MM.1S (cell line): ENCODE measurements around the gene HYDIN.
"Not testable (repeated sequence)": the region's sequence is repeated elsewhere in the genome, so short reads cannot be mapped to it uniquely, and the experiment has no call there.

Experiments
- DNase-seq: peaks from one replicate; pipeline ENCODE4 v3.0.0-alpha.2; 2015
- H2AFZ ChIP-seq: fragments of 300-600 bp; sonication (generic); 2 replicates; pipeline ENCODE4 v1.6.0; 2016; ENCODE audit warnings: antibody characterized with exemption, low read length
- H3F3A ChIP-seq: fragments of 300-600 bp; sonication (generic); 2 replicates; pipeline ENCODE4 v1.6.1; 2016; ENCODE audit warnings: mild to moderate bottlenecking, antibody characterized with exemption, low read length, moderate library complexity, mixed read lengths; ENCODE audit not compliant: insufficient read depth
- H3K27ac ChIP-seq: fragments of 300-600 bp; sonication (generic); 2 replicates; pipeline ENCODE4 v1.5.1; 2016; ENCODE audit warnings: mild to moderate bottlenecking, low read length
- H3K27me3 ChIP-seq: fragments of 300-600 bp; sonication (generic); replicated peaks from 2 replicates; pipeline ENCODE4 v1.6.0; 2016; ENCODE audit warnings: low read length; ENCODE audit not compliant: insufficient read depth
- H3K36me3 ChIP-seq: fragments of 300-600 bp; sonication (generic); replicated peaks from 2 replicates; pipeline ENCODE4 v1.6.1; 2016; ENCODE audit warnings: mild to moderate bottlenecking, low read length, mixed read lengths; ENCODE audit not compliant: insufficient read depth
- H3K4me1 ChIP-seq: fragments of 300-600 bp; sonication (generic); 2 replicates; pipeline ENCODE4 v1.6.1; 2016; ENCODE audit warnings: low read length, mixed read lengths
- H3K4me2 ChIP-seq: fragments of 300-600 bp; sonication (generic); 2 replicates; pipeline ENCODE4 v1.6.0; 2016; ENCODE audit warnings: low read depth, low read length
- H3K4me3 ChIP-seq: fragments of 300-600 bp; sonication (generic); 2 replicates; pipeline ENCODE4 v1.5.1; 2016; ENCODE audit warnings: low read length, mixed read lengths
- H3K79me2 ChIP-seq: fragments of 300-600 bp; sonication (generic); 2 replicates; pipeline ENCODE4 v1.6.1; 2016; ENCODE audit warnings: mixed run types, low read length, mixed read lengths
- H3K9ac ChIP-seq: fragments of 300-600 bp; sonication (generic); 2 replicates; pipeline ENCODE4 v1.6.1; 2016; ENCODE audit warnings: low read length, mixed read lengths
- H3K9me2 ChIP-seq: fragments of 300-600 bp; sonication (generic); replicated peaks from 2 replicates; pipeline ENCODE4 v1.6.1; 2016; ENCODE audit warnings: mild to moderate bottlenecking, low read length, mixed read lengths; ENCODE audit not compliant: insufficient read depth
- H3K9me3 ChIP-seq: fragments of 300-600 bp; sonication (generic); replicated peaks from 2 replicates; pipeline ENCODE4 v1.6.1; 2016; ENCODE audit warnings: mild to moderate bottlenecking, low read length, mixed read lengths; ENCODE audit not compliant: insufficient read depth
- H4K20me1 ChIP-seq: fragments of 300-600 bp; sonication (generic); 2 replicates; pipeline ENCODE4 v1.6.1; 2016; ENCODE audit warnings: mild to moderate bottlenecking, low read length, moderate library complexity, mixed read lengths; ENCODE audit not compliant: insufficient read depth

Gene HYDIN

DNA sequence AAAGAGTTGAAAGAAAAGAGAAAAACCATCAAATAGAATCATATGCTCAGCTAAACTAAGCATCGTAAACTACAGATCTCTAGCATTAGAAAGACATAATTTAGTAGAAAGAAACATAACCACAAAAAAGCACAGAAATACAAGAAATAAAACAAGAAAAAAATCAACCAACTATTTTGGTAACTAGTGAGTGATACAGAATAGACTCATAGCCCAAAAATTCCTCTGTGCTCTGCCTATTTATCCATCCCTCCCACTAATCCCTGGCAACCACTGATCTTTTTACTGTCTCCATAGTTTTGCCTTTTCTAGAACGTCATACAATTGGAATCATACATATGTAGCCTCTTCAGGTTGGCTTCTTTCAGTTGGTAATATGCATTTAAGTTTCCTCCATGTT is 180.2 kb downstream of the HYDIN start:
- not testable (repeated sequence) for H3K4me1 ChIP-seq, DNase-seq

DNA sequence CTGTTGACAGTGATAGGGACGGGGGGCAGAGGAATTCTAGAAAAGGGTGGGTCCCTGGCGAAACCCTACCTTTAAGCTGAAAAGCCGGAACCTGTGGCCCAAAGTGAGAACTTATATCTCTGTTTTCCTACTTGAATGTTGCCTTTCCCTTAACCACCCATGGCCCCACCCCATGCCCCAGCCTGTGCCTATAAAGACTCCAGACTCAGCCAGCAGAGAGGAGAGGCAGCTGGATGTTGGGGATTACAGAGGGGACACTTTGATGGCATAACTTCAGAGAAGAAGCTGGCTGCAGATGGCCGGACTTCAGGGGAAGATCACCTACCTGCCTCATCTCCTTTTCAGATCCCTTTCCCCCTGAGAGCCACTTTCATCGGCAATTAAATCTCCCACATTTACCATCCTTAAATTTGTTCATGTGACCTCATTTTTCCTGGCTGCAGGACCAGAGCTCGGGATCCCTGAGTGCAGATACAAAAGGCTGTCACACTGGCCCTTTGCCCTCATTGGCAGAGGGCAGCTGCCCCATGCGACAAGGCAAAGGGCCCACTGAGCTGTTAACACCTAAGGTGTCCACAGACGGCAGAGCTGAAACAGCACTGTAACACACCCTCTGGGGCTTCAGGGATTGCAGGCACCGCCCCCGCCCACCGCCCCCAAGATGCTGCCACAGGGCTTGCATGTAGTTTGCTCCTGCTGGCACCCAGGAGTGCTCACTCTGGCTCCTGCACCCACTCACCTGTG is 191.0 kb downstream of the HYDIN start:
- not testable (repeated sequence) for H3F3A ChIP-seq, H4K20me1 ChIP-seq, H3K4me1 ChIP-seq, H3K36me3 ChIP-seq, H3K9me2 ChIP-seq, DNase-seq, H3K27ac ChIP-seq, H3K9ac ChIP-seq, H3K27me3 ChIP-seq, H3K4me3 ChIP-seq, H3K79me2 ChIP-seq, H3K4me2 ChIP-seq, H2AFZ ChIP-seq, H3K9me3 ChIP-seq

More for the DNA sequence above, 180.2 kb downstream of the HYDIN start:
- not testable (repeated sequence) for H3K9ac ChIP-seq, H3K27me3 ChIP-seq, H3K79me2 ChIP-seq, H3K4me3 ChIP-seq, H4K20me1 ChIP-seq, H3K9me2 ChIP-seq, H3K4me2 ChIP-seq, H3K36me3 ChIP-seq, H3K9me3 ChIP-seq, H3K27ac ChIP-seq, H3F3A ChIP-seq, H2AFZ ChIP-seq

DNA sequence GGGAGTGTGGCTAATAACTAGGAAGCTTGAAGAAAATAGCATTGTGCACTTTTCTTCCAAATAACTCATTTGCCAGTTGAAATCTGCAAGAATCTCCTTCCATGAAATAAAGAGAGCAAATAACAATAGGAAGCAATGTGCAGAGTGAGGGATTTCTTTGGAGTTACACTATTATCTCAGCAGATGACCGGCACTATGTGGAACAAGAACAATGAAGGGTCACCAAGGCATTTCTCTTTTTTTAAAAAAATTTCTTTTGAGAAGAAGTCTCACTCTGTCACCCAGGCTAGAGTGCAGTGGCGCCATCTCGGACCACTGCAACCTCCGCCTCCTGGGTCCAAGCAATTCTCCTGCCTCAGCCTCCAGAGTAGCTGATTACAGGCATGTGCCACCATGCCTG is 192.1 kb downstream of the HYDIN start:
- not testable (repeated sequence) for H3K79me2 ChIP-seq, H3F3A ChIP-seq, H3K9me2 ChIP-seq, H3K4me3 ChIP-seq, H3K27ac ChIP-seq, H4K20me1 ChIP-seq, DNase-seq, H3K9me3 ChIP-seq, H3K27me3 ChIP-seq, H3K36me3 ChIP-seq, H3K4me2 ChIP-seq, H3K4me1 ChIP-seq, H2AFZ ChIP-seq, H3K9ac ChIP-seq

DNA sequence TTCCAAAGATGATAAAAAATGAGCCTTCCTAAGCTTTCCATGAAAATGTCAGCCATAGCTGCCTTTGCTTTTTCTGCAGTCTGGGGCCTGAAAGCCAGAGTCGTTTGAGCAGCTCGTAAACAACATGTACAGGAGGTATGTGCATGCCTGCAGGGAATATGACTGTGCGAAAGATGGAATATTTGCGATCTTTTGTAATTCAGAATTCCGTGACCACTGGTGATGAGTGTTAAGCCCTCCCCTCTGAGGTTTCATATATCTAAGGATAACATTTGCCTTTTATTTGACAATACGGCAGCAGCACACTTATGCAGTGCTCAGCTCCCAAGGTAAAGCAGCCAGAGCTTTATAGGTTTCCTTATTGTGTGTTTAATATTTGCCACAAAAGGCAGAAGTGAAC is 192.5 kb downstream of the HYDIN start:
- not testable (repeated sequence) for H3K27me3 ChIP-seq, H3K4me1 ChIP-seq, H3K79me2 ChIP-seq, H3K27ac ChIP-seq, H3K9ac ChIP-seq, H4K20me1 ChIP-seq, H3K4me3 ChIP-seq, H3K36me3 ChIP-seq, H2AFZ ChIP-seq, H3F3A ChIP-seq, H3K9me3 ChIP-seq, H3K9me2 ChIP-seq, H3K4me2 ChIP-seq, DNase-seq

DNA sequence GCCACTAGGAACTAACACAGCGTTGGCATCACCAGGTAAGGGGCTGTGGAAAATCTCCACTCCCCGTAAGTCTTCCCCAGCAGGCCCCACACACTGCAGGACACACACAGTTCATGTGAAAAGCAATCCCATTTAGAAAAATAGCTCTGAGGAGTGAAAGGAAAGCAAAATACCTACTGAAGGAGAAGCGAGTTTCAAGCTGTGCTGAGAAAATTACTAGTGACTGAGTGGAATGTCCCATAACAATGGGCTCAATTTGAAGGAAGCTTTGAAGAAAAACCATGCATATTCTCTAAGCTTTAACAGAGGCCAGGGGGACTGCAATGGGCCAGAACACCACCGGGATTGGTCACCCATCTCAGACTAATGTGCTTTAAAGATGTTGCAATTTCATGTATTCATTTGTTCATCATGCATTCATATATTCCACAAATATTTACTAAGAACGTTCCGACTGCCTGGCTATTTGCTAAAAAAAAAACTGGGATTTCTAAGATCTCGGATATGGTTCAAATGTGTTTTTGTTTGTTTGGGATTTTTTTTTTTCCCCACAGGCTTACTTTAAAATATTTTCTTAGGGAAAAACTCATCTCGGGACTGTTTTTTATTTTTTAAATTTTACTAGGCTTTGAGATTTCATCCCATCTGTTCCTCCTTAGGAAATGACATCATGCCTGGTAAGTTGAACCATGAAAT is 202.3 kb downstream of the HYDIN start:
- H3K9ac ChIP-seq, H3K36me3 ChIP-seq, H3F3A ChIP-seq, H3K4me3 ChIP-seq, H3K9me2 ChIP-seq, H3K4me1 ChIP-seq, H3K79me2 ChIP-seq, H4K20me1 ChIP-seq, H3K9me3 ChIP-seq, DNase-seq, H2AFZ ChIP-seq, H3K27ac ChIP-seq, H3K4me2 ChIP-seq, H3K27me3 ChIP-seq: not testable (repeated sequence)

DNA sequence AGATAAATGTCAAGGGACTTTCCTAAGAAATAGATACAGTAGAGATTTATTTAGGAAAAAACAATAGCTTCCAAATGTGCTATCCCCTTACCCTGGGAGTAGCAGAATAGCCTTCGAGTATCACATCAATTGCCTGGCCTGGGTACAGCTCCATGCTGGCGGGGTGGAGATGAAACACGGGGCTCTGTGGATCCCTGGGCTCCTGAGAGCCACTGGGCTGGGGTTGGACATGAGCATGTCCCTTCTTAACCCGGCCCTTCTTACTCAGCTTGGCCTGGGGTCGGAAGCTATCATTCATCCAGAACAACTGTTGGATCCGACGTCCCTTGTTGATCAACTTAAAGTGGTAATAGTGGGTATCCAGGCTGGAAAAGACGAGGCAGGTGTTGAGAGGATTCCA is 203.0 kb downstream of the HYDIN start:
- not testable (repeated sequence) for H3K4me2 ChIP-seq, H2AFZ ChIP-seq, H3K9ac ChIP-seq

DNA sequence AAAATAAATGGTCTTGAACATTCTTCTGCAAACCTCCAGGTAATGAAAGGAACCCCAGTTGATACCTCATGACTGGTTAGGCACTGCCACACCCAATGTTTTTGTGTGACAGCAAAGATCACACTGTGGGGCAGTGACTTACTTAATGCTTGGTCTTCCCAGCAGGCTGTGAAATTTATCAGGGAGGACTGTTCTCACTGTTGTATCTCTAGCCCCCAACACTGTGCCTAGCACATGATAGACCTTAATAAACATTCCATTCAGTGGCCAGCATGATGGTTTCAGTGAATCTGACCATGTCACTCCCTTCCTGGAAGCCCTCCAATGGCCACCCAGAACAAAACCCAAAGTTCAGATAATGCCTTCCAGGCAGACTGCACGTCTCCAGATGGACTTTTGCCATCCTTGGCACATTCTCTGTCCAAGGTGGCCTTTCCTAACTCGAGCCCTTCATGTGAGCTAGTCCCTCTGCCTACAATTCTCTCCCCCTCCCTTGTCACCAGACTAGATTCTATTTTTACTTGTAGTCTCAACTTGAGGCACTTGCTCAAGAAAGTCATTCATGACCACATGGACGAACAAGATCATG is 206.6 kb downstream of the HYDIN start:
- not testable (repeated sequence) for H3K9me2 ChIP-seq, H3K9me3 ChIP-seq, H2AFZ ChIP-seq, H3K36me3 ChIP-seq, H3K27me3 ChIP-seq, H4K20me1 ChIP-seq, H3K4me2 ChIP-seq, H3K4me1 ChIP-seq, H3K27ac ChIP-seq, H3F3A ChIP-seq, H3K9ac ChIP-seq, H3K4me3 ChIP-seq, H3K79me2 ChIP-seq, DNase-seq

More for the DNA sequence above, 203.0 kb downstream of the HYDIN start:
- H3K9me3 ChIP-seq, H3K4me1 ChIP-seq, H3F3A ChIP-seq, H3K27ac ChIP-seq, H3K9me2 ChIP-seq, H3K36me3 ChIP-seq, H3K4me3 ChIP-seq, H3K79me2 ChIP-seq, DNase-seq, H3K27me3 ChIP-seq, H4K20me1 ChIP-seq: not testable (repeated sequence)
